ENCODE data around the gene MEGF11. TPM values are rescaled to one million over a fixed set of nuclear protein-coding genes. Genes with fewer than 3 reads are reported as not detected.

MEGF11 gene
- total RNA-seq, 3 donors from 2014 or later = not detected

- H3K27me3 ChIP-seq = no peaks in the 10 kb centered on the region
- TF ChIP-seq CTCF (IDR thresholded peaks at IDR 0.05) = no peak
- TF ChIP-seq POLR2AphosphoS5 (IDR thresholded peaks at IDR 0.05) = no peak
- no peak for TF ChIP-seq POLR2A (IDR thresholded peaks at IDR 0.05)
- H3K36me3 ChIP-seq = no peaks in the 10 kb centered on the region
- H3K27ac ChIP-seq = no peak overlapping the region
- intact Hi-C loops (cut with DNase I; ENCODE audit: low total_unique reads) = no loop called here
- H3K9me3 ChIP-seq = no peaks in the 10 kb centered on the region
- DNase-seq (ENCODE audit: low spot score in 2 of 2) = no peak
- no peak overlapping the region for H3K4me3 ChIP-seq
- H3K4me1 ChIP-seq = no peaks in the 10 kb centered on the region
These were observed 401.6 kb downstream of the MEGF11 start for GRCh38 chr15:65851981-65852380.

- Histone ChIP-seq H3K27me3 (no peaks in the 10 kb centered on the region), H3K4me1 (no peaks in the 10 kb centered on the region), H3K4me3 (no peak overlapping the region), H3K9me3 (no peaks in the 10 kb centered on the region), H3K36me3 (no peaks in the 10 kb centered on the region), H3K27ac (no peak overlapping the region)
- intact Hi-C loops (cut with DNase I; ENCODE audit: low total_unique reads) = no loop called here
- DNase-seq (ENCODE audit: low spot score in 2 of 2) = no peak
- TF ChIP-seq CTCF (IDR thresholded peaks at IDR 0.05) (no peak), POLR2AphosphoS5 (IDR thresholded peaks at IDR 0.05) (no peak), POLR2A (IDR thresholded peaks at IDR 0.05) (no peak)
These were observed 405.6 kb downstream of the MEGF11 start for GRCh38 chr15:65847989-65848388.

GRCh38 chr15:65845826-65846519, 407.6 kb downstream of the MEGF11 start:
- TF ChIP-seq POLR2A (IDR thresholded peaks at IDR 0.05) (no peak), POLR2AphosphoS5 (IDR thresholded peaks at IDR 0.05) (no peak), CTCF (IDR thresholded peaks at IDR 0.05) (no peak)
- intact Hi-C loops (cut with DNase I; ENCODE audit: low total_unique reads) = no loop called here
- no peak for DNase-seq (ENCODE audit: low spot score in 2 of 2)

More at GRCh38 chr15:65845826-65846519, 407.6 kb downstream of the MEGF11 start:
- Histone ChIP-seq H3K36me3 (no peaks in the 10 kb centered on the region), H3K27me3 (no peaks in the 10 kb centered on the region), H3K4me3 (no peak overlapping the region), H3K27ac (no peak overlapping the region), H3K9me3 (no peaks in the 10 kb centered on the region), H3K4me1 (no peaks in the 10 kb centered on the region)

Other genes with a start within 250 kb of the MEGF11 start
- gene DIS3L, start 39.8 kb upstream of the MEGF11 start, total RNA-seq = 10 to 100 TPM; 37.0 to 46.4 (median 43.2) TPM
- gene TIPIN, start 102.9 kb upstream of the MEGF11 start, total RNA-seq = 1 to 10 TPM; 5.0 to 9.7 (median 6.6) TPM
- 10 to 100 TPM; 29.2 to 59.7 (median 38.5) TPM for gene MAP2K1, start 133.2 kb upstream of the MEGF11 start, total RNA-seq
- gene SNAPC5, start 244.0 kb upstream of the MEGF11 start, total RNA-seq = 10 to 100 TPM; 26.9 to 35.1 (median 31.5) TPM

Measured in breast epithelium (tissue), 4 donors.